HG03378 (cell line): ENCODE measurements around the gene YPEL3.
A peak's percentile ranks its signal among the peaks of the same experiment; 100 is the strongest.
"Not testable (repeated sequence)": the region's sequence is repeated elsewhere in the genome, so short reads cannot be mapped to it uniquely, and the experiment has no call there.

Source experiments
- ATAC-seq: cut with Tn5 transposase; IDR thresholded peaks from one replicate; pipeline ENCODE4 v1.9.1; 2021; ENCODE audit warnings: mild to moderate bottlenecking, moderate library complexity; ENCODE audit not compliant: unreplicated experiment

Gene YPEL3

DNA sequence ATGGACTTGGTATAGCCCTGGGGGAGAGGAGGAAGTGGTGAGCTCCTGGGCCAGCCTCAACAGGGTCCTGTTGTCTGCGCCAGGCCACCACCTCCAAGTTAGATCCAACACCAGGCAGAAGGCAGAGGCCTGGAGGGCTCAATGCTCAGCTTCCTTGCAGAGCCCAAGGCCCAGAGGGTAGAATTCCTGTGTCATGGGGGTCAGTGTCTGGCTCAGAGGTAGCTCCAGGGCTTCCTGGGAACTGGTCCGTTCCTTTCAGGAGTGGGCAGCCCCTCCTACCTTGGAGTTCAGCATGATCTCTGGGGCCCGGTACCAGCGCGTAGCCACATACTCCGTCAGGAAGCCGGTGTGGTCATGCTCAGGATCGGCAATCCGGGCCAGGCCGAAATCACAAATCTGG, 21.8 kb upstream of the YPEL3 start:
- ATAC-seq = no peak

DNA sequence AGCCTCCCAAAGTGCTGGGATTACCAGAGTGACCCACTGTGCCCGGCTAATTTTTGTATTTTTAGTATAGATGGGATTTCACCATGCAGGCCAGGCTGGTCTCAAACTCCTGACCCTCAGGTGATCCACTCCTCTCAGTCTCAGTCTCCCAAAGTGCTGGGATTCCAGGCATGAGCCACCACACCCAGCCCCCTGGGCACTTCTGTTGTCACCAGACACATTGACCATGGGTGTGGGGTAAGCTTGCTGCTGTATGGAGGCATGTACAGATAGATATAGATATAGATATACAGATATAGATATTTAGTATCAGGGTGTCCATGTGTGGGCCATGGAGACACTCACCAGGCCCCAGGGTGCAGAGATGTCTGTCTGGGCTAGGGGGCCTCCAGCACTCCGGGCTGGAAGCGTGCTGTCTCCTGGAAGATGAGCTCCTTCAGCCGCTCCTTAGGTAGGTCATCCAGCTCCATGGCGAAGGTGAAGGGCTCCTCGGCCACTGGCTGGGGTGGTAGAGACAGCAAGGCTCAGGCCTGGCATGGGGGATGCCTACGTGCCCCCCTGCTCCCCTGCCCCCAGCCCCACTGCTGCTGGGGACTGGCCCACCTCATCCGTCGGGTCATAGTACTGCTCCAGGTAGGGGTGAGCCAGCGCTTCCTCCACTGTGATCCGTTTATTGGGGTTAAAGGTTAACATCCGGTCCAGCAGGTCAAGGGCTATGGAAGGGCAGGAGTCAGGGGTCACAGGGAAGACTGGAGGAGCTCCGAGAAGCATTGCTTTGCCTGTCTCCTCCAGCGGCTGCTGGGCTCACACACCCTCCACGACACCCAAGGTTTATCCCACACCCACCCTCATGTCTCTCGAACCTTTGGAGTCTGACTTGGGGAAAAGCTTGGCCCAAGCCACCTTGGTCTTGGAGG, 20.5 kb upstream of the YPEL3 start:
- ATAC-seq = no peak

DNA sequence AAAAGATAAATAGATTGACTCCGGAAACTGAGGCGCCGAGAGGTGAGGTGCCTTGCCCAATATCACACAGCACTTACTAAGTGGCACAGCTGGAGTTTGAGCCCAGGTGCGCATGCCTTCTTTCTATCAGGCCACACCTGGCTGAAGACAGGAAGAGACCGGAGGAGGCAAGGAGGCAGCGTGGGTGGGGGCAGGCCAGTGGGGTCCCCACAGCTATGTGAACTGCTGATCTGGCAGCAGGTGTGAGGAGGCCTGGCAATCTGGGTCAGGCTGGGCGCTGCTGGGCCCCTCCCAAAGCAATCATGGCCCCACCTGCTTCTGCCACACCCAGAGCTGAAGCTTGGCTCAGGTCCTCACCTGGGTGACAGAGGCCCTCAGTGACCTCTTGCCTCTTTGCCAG, 19.2 kb upstream of the YPEL3 start:
- no peak for ATAC-seq

DNA sequence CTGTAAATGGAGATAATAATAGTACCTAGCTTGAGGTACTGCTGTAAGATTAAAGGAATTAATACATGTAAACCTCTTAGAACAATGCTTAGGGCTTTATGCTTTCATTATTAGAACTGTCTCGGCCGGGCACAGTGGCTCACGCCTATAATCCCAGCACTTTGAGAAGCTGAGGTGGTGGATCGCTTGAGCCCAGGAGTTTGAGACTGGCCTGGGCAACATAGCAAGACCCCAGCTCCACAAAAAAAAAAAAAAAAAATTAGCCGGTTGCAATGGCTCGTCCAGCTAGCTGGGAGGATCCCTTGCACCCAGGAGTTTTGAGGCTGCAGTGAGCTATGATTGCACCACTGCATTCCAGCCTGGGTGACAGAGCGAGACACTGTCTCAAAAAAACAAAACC, 18.8 kb upstream of the YPEL3 start:
- not testable (repeated sequence) for ATAC-seq

DNA sequence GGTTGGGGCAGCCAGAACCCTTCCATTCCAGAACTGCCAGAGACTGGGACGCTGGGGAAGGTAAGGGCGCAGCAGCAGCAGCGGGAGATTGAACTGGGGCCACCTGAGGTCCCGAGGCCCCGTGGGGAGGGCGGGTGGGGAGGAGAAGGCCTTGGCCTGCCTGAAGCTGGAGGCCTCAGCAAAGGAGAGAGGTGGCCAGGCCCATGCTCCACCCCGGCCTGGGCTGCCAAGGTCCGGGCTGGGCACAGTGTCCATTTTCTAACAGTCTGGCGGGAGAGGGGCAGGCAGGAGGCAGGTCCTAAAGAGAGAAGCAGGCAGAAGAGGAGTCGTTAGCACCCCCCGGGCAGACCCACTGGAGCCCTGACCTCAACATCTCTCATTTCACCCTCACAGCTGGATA, 18.4 kb upstream of the YPEL3 start:
- ATAC-seq = no peak

DNA sequence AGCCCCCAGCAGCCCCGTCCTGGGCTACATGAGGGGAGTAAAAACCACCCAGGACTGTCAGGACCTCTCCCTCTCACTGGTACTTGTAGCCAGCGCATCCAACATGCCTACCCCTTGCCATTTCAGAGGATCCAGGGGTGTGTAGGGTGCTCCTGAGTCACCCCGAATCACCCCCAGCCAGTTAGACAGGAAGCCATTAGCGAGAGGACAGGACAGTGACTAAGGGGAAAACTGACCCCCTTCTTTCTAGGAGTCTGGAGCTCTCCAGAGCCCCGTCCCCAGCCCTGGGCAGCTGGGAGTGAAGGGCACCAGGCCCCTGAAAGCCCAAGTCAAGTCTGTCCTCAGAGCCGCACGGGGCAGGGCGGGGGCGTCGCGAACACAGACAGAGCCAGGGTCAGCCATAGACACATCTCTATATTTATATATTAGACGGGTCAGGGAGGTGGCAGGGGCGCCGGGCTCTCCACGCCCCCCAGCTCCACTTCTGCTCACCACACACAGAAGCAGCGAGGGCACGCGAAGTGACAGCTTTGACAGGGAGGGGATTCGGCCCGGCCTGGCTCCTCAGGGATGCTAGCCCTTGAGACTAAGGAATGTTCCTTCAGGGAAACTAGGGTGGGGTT, 17.8 kb upstream of the YPEL3 start:
- ATAC-seq = no peak

DNA sequence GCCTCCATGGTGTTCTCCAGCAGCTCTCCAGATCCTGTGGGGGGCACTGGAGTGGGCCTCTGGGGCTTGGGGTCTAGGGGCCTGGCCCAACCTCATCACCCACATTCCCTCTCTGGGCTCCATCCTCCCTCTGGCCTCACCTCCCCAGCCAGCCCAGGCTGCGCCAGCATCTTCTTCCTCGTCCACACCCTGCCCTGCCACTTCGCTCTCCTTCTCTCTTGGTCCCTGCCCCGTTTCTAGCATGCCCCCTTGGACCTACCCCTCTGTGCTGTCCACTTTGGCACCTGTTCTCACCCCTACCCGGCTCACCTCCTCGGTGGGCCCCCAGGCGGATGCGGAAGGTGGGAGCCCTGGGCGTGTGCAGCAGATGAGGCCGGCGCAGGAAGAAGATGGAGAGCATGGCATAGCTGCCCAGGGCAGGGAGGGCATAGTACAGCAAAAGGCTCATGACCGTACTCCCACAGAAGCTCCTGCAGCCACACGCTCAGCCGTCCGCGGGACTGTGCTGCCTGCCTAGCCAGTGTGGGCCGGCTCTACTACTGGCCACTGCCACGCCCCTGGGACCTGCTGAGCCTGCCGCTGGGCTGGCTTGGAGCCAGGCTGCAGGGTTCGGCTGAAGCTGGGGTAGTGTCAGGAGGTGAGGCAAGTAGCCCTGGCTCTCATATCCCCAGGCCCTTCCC, 17.2 kb upstream of the YPEL3 start, which contains the start of gene GDPD3:
Gene GDPD3 (minus strand): TSS at position 507 of the 680 bp plus-strand sequence. CDS start 59 bp downstream, at position 448.
- no peak for ATAC-seq

DNA sequence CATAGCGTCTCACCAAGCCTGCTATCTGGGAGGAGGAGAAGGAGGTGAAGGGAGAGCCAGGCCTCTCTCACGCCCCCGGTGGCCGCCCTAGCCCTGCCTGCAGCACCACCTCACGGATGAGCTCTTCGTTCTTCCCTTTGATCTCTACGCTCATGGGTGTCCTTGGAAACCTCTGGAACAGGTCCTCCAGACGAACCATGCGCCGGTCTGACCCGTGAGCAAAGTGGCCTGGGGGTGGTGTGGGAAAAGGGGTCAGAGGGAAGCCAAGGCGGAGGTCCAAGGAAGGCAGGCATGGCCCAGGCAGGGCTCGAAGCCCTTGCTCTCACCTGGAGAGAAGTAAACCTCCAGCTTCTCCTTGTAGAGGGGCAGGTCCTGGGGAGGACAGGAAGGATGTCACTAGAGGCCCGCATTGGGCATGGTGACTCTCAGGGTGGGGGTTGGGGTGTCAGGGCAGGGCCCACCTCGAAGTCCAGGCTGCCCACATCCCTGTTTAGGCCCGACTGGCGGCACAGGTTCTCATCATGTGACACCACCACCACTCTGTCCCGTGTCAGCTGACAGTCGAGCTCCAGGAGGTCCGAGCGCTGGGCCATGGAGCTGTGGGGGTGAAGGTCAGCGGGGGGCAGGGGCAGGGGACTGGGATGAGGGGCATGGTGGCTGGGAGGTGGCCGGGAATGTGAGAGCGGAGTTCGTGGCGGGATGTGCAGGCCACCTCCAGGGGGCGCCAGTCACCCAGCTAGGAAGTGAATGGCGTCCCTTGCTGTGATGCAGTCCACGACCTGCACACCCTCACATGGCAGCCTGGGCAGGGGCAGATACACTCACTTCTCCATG, 16.4 kb upstream of the YPEL3 start:
- ATAC-seq = no peak

DNA sequence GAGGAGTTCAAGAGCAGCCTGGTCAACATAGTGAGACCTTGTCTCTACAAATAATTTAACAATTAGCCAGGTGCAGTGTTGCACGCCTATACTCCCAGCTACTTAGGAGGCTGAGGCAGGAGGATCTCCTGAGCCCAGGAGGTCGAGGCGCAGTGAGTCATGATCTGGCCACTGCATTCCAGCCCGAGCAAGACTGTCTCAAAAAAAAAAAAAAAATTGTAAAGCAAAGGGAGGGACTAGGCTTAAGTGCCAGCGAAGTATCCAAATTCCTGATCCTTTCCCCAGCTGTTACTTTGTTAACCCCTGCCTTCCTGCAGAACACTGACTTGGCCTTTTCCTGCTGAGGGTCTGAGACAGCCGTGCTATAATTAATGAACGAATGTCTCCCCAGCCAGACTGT, 14.6 kb upstream of the YPEL3 start:
- ATAC-seq = no peak

DNA sequence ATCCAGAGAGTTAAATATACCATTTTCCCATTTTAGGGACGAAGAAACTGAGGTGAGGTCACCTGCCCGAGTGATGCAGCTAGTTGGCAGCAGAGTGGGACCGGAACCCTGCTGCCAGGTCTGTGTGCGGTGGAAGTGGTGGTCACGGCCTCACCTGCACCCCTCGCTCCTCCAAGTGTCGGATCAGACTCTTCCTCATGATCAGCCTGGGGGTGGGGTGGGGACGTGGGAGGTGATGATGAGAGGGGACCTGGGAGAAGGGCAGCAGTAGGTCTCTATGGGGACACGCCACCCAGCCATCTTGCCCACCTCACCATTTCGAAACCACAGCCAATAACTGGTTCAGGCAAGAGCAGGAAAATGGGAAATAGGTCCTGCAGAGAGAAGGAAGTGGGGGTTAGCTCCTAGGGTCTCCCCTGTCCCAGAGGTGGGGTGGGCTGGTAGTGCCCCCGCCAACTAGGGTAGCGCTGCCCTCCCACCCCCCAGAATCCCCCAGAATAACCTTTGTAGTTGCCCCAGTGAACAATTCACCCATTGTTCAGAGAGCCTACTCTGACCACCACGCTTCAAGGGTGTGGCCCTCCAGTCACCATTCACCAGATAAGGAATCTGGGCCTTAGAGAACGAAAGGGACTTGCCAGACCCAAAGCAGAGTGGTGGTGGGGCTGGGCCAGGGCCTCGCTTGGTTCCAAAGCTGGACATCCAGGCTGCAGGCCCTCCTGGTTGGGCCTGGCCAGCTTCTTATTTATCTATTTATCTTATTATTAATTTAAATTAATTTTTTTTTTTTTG, 12.2 kb upstream of the YPEL3 start:
- no peak for ATAC-seq

DNA sequence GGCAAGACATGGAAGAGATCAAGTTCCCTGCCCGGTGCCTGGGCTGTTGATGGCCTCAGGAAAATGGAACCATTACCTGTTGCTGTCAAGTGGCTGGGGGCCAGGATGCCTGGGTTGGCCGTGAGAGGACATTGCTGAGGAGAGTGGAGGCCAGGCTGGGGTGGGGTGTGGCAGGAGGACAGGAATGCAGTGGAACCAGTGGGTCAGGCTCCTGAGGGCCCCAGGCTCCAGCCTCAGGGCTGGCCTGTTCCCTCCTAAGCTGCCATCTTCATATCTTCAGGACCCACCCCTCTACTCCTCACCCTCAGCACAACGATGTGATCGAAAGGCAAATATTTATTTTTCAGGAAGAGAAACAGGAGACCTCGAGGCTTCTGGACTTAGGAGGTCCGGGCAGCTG, 8.5 kb upstream of the YPEL3 start:
- ATAC-seq = no peak

DNA sequence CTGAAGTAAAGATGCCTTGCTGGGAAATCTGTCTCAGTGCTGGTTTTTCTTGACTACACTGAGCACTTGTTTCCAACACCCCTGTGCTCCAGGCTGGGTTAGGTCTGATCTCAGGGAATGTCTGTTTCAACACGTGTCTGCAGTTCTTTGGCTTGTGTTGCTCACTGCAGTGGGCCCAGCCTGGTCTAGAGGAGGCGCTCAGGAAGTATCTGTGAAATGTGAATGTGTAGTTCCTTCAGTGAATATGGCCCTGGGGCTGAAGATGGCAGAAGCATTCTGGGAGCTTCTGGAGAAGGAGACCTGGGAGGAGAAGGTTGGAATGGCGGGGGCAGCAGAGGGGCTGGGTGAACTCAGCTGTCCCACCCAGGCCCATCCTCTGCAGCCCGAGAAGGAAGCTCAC, 8.1 kb upstream of the YPEL3 start:
- no peak for ATAC-seq

DNA sequence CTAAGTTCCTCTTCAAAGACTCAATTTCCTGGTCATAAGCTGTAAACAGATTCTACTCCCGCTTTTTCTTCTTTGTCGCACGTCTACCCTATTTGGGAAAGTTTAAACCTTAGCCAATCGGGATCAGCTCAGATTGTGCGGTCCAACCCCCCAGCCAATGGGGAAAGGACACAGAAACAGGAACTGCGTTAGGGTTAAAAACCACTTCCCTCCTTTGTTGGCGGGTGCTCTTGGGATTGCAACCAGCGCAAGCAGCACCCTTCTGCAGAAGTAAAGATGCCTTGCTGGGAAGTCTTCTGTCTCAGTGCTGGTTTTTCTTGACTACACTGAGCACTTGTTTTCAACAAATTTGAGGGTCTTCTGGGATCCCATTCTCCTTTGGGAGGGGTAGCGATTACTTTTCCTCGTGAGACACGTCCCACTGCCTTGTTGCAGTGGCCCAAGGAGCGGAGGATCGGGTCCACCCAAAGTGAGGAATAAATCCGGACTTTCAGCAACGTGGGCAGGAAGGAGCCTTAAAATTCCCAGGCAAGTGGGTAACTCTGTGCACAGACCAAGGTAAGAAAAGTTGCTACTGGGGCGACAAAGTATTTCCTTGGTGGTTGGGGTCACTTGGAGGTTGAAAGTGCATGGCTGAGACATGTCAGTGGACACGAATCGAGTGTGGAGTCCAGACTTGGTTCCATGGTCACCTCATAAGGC, 1.0 kb upstream of the YPEL3 start:
- no peak for ATAC-seq

DNA sequence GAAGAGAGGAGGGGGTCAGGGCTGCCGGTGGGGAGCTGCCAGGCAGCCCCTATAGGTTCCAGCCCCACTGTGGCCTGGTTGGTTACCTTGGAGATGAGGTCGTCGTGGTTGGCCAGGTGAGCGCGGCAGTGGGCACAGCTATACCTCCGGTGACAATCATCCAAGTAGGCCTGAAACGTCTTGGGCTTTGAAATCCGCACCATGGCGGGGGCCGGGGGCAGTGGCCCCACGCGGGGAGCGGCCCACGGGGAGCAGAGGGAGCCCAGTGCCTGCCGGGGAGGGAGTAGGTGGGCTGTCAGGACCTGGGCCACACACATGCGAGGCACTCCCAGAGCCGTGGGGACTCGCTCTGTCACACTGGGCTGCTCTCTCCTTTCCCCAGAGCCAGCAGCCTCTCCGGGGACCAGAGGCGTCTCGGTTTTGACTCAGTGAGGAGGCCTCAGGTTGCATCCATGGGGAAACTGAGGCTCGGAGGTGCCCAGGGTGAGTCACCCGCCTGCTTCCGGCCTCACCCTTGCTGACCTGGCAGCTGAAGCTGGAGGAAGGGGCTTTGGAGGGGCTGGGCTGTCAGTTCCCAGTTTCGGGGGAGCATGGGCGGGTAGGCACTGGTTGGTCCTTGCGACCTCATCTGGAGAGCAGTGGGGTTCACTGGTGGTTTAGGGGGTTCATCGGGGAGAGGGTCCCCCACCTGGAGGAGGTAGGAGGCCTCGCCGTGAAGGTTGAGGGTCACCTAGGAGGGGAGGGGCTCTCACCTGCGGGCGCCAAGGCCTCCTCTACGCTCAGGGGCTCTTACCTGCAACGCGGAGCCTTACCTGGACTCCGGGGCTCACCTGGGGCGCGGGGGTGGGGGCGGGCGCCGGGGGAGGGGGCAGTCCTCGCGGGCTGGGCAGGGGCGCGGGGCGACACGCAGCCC, 591 bp downstream of the YPEL3 start:
- ATAC-seq = no peak

DNA sequence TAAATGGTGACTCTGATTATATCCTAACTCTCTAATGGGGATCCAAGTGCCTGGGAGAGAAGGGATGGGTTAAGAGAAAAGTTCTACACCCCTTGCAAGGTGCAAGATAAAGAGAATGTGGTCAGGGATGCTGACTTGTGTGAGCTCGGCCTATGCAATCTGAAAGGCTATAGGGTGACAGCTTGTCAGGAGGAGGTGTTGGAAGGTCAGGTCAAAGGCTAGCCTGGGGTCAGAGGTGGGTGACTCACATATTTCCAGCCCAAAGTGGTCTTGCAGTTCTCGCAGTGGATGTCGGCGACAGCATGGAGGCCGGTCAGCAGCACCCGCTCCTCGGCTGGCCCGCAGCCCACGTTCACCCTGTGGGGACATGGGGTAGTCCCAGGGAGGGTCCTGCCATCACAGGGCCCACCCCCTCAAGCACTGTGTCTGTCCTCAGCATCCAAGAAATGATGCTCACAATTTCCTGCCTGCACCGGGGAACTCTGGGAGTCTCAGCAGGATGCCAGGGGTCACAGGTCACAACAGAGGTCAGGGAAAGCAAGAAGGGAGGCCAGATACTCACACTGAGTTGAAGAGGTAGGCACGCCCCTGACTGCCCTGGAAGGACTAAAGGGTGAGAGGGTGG, 1.4 kb downstream of the YPEL3 start:
- ATAC-seq = no peak

DNA sequence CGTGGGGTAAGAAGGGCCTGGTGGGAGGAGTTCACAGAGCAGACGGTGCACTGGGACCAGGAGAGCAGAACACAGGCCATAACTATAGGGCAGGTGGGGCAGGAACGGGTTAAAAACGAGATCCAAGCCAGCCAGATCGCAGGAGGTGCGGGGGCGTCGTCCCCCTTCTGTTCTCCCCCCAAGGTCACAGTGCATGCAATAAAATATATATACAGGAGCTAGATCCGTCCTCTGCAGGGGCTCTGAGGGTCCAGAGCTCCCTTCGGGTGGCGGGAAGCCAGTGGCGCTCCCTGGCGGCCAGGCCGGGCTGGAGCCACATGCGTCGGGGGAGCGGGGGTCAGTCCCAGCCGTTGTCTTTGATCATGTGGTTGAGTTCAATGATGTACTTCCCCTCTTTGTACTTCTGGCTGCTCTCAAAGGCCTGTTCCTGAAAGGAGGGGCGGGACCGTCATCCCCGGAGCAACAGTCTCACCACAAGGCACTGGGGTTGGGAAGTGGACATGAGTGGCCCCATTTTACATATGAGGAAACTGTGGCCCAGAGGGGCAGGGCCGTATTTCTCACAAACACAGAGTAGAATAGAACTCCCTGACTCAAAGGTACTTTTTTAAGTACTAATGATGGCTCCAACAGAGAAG, 3.5 kb downstream of the YPEL3 start:
- peak; percentile 54 for ATAC-seq
